Neuronal stem cell (in vitro differentiated cells): Measurements from ENCODE around the gene LYST. TPM values are rescaled to one million over a fixed set of nuclear protein-coding genes. Genes with fewer than 3 reads are reported as not detected.

ENCODE experiments used
- DNase-seq: peaks from one replicate; pipeline ENCODE4 v3.0.0-alpha.2; 2013; ENCODE audit warnings: low spot score
- H2AFZ ChIP-seq: one replicate; pipeline ENCODE4 v1.6.1; 2013; ENCODE audit warnings: mild to moderate bottlenecking, low read length, inconsistent platforms
- H2AK5ac ChIP-seq: 2 replicates; pipeline ENCODE4 v1.6.1; 2013; ENCODE audit warnings: low read depth, mild to moderate bottlenecking, inconsistent platforms, low read length, moderate library complexity, mixed read lengths
- H2BK120ac ChIP-seq: 2 replicates; pipeline ENCODE4 v1.6.1; 2013; ENCODE audit warnings: low read depth, mild to moderate bottlenecking, inconsistent platforms, low read length, moderate library complexity, mixed read lengths
- H2BK12ac ChIP-seq: one replicate; pipeline ENCODE4 v1.6.1; 2013; ENCODE audit warnings: low read length, inconsistent platforms
- H2BK15ac ChIP-seq: 2 replicates; pipeline ENCODE4 v1.6.1; 2013; ENCODE audit warnings: mild to moderate bottlenecking, low read length, inconsistent platforms, mixed read lengths
- H2BK5ac ChIP-seq: one replicate; pipeline ENCODE4 v1.6.1; 2013; ENCODE audit warnings: inconsistent platforms, mild to moderate bottlenecking, low read length, moderate library complexity
- H3K14ac ChIP-seq: one replicate; pipeline ENCODE4 v1.6.1; 2013; ENCODE audit warnings: low read length, inconsistent platforms
- H3K18ac ChIP-seq: 2 replicates; pipeline ENCODE4 v1.6.1; 2013; ENCODE audit warnings: low read length, inconsistent platforms
- H3K23ac ChIP-seq: 2 replicates; pipeline ENCODE4 v1.6.1; 2013; ENCODE audit warnings: low read depth, mild to moderate bottlenecking, mixed read lengths, low read length, inconsistent platforms; ENCODE audit not compliant: poor library complexity
- H3K27ac ChIP-seq: replicated peaks from 3 replicates; pipeline ENCODE4 v1.5.1; 2013; ENCODE audit warnings: low read length, inconsistent platforms
- H3K27me3 ChIP-seq, 3 experiments: 2 replicates each; pipeline ENCODE4 v1.6.1; 2013; ENCODE audit warnings: low read length in 3 of 3, mild to moderate bottlenecking in 2 of 3, inconsistent platforms in 1 of 3, low read depth in 1 of 3, mixed read lengths in 1 of 3, moderate library complexity in 1 of 3; ENCODE audit not compliant: control insufficient read depth in 3 of 3, insufficient read depth in 3 of 3
- H3K36me3 ChIP-seq, 2 donors: replicated peaks in 1 of 2; 2 replicates each; pipeline ENCODE4 v1.6.1; 2013; ENCODE audit warnings: low read length in 2 of 2; ENCODE audit not compliant: control insufficient read depth in 2 of 2, insufficient read depth in 2 of 2
- H3K4ac ChIP-seq: 2 replicates; pipeline ENCODE4 v1.6.1; 2013; ENCODE audit warnings: inconsistent platforms, mild to moderate bottlenecking, low read length, moderate library complexity
- H3K4me1 ChIP-seq, 2 donors: 1 replicate in 1 of 2; 2 replicates in 1 of 2; pipeline ENCODE4 v1.6.1; 2013; ENCODE audit warnings: low read length in 2 of 2, low read depth in 1 of 2; ENCODE audit not compliant: control insufficient read depth in 2 of 2, insufficient read depth in 1 of 2
- H3K4me2 ChIP-seq: one replicate; pipeline ENCODE4 v1.6.1; 2013; ENCODE audit warnings: mild to moderate bottlenecking, low read length, inconsistent platforms; ENCODE audit not compliant: insufficient read depth, poor library complexity, severe bottlenecking
- H3K4me3 ChIP-seq, 2 donors: 2 replicates each; pipeline ENCODE4 v1.5.1; 2013; ENCODE audit warnings: low read length in 2 of 2, mild to moderate bottlenecking in 2 of 2, inconsistent platforms in 1 of 2, moderate library complexity in 1 of 2
- H3K79me1 ChIP-seq: one replicate; pipeline ENCODE4 v1.6.1; 2013; ENCODE audit warnings: low read depth, mild to moderate bottlenecking, inconsistent platforms, low read length, moderate library complexity
- H3K9ac ChIP-seq: one replicate; pipeline ENCODE4 v1.6.1; 2013; ENCODE audit warnings: mild to moderate bottlenecking, low read depth, low read length, inconsistent platforms; ENCODE audit not compliant: poor library complexity
- H3K9me3 ChIP-seq, 2 donors: replicated peaks in 1 of 2; 2 replicates each; pipeline versions ENCODE3 to v1.6.1; 2013; ENCODE audit warnings: low read length in 2 of 2, mild to moderate bottlenecking in 2 of 2, inconsistent platforms in 1 of 2, low read depth in 1 of 2, mixed read lengths in 1 of 2, moderate library complexity in 1 of 2; ENCODE audit not compliant: control insufficient read depth in 2 of 2, insufficient read depth in 1 of 2
- H4K8ac ChIP-seq: one replicate; pipeline ENCODE4 v1.6.1; 2013; ENCODE audit warnings: low read depth, mild to moderate bottlenecking, inconsistent platforms, low read length, moderate library complexity
- H4K91ac ChIP-seq: one replicate; pipeline ENCODE4 v1.6.1; 2013; ENCODE audit warnings: low read length, low read depth, mild to moderate bottlenecking, inconsistent platforms; ENCODE audit not compliant: poor library complexity
- WGBS, 2 donors: extraction: QIAGEN DNeasy Blood & Tissue Kit; methylation state at CpG; one replicate each; pipeline ENCODE4 v1.1.7; 2013; ENCODE audit warnings: missing lambda C conversion rate in 2 of 2, mixed read lengths in 1 of 2; ENCODE audit not compliant: insufficient read length in 2 of 2, insufficient replicate concordance in 1 of 2; ENCODE audit errors: extremely low coverage in 2 of 2; 5-methylcytosine and 5-hydroxymethylcytosine counted together
- small RNA-seq: library from polyadenylated mRNA; stranded (forward); fragments of <200 nt; extraction: miRNeasy Mini kit (QIAGEN cat#:217004); gene quantifications from one replicate; pipeline ENCODE3, GENCODE V24; 2013; ENCODE audit not compliant: insufficient read depth

LYST gene

DNA sequence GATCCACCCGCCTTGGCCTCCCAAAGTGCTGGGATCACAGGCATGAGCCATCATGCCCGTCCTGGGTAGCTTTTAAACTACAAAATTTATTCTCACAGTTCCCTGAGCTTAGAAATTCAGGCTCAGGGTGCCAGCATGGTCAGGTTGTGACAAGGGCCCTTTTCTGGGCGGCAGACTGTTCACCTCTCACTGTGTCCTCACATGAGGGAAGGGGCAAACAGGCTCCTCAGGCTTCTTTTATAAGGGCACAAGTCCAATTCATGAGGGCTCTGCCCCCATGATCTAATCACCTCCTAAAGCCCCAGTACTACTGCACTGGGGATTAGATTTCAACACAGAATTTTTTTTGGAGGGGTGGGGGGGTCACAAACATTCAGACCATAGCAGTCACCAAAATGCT, 253.9 kb downstream of the LYST start:
- H3K9me3 ChIP-seq: no peaks in the 10 kb centered on the region
- WGBS, 2 donors: no CpG with 5 or more reads among the region's 3 CpGs
- no peak overlapping the region for H3K4ac ChIP-seq
- peaks cover 0 to 25% of the 10 kb centered on the region in 2 donors for H3K36me3 ChIP-seq
- H3K14ac ChIP-seq: no peak overlapping the region
- H2AFZ ChIP-seq: no peak overlapping the region
- H3K4me3 ChIP-seq: no peak overlapping the region
- peaks cover 0 to 1% of the 10 kb centered on the region in 2 donors for H3K4me1 ChIP-seq
- H4K91ac ChIP-seq: no peak overlapping the region
- no peak overlapping the region for H2BK12ac ChIP-seq
- no peak overlapping the region for H3K9ac ChIP-seq
- no peak overlapping the region for H2BK15ac ChIP-seq
- H2BK120ac ChIP-seq: no peak overlapping the region
- H3K27ac ChIP-seq: no peak overlapping the region
- no peaks in the 10 kb centered on the region for H3K79me1 ChIP-seq
- no peak overlapping the region for H2AK5ac ChIP-seq
- no peak overlapping the region for H3K23ac ChIP-seq
- no peak overlapping the region for H3K4me2 ChIP-seq
- H2BK5ac ChIP-seq: no peak overlapping the region
- no peaks in the 10 kb centered on the region for H3K27me3 ChIP-seq
- H3K18ac ChIP-seq: no peak overlapping the region
- no peak overlapping the region for H4K8ac ChIP-seq
- DNase-seq: no peak

Small RNA genes lying within 50 kb of the gene (small RNA-seq; reads per million reads assigned to genes)
- gene MIR1537 (not detected), gene RNU6-968P (not detected)
